Loucy (cell line): ENCODE results near the gene SPATA13.

Experiments
- H2AFZ ChIP-seq: fragments of 200-600 bp; sonication (generic); 2 replicates; pipeline ENCODE4 v1.6.0; 2016; ENCODE audit warnings: antibody characterized with exemption, mild to moderate bottlenecking, low read length, moderate library complexity
- H3F3A ChIP-seq: fragments of 200-600 bp; 2 replicates; pipeline ENCODE4 v1.6.0; 2016; ENCODE audit warnings: antibody characterized with exemption, low read depth, mild to moderate bottlenecking
- H3K27me3 ChIP-seq: fragments of 200-600 bp; sonication (generic); 2 replicates; pipeline ENCODE4 v1.6.1; 2014; ENCODE audit warnings: low read length, mild to moderate bottlenecking; ENCODE audit not compliant: insufficient read depth, poor library complexity, severe bottlenecking
- H3K36me3 ChIP-seq: fragments of 200-600 bp; sonication (generic); 2 replicates; pipeline ENCODE4 v1.6.1; 2016; ENCODE audit warnings: low read length; ENCODE audit not compliant: insufficient read depth
- H3K4me1 ChIP-seq: fragments of 200-600 bp; sonication (generic); 2 replicates; pipeline ENCODE4 v1.5.1; 2014; ENCODE audit warnings: low read length, mild to moderate bottlenecking; ENCODE audit not compliant: insufficient read depth, poor library complexity, severe bottlenecking
- H3K4me2 ChIP-seq: fragments of 200-600 bp; sonication (generic); 2 replicates; pipeline ENCODE4 v1.6.0; 2014; ENCODE audit warnings: antibody characterized with exemption, low read length, low read depth, mild to moderate bottlenecking; ENCODE audit not compliant: poor library complexity, severe bottlenecking
- H3K4me3 ChIP-seq: fragments of 200-600 bp; sonication (generic); 2 replicates; pipeline ENCODE4 v1.5.1; 2014; ENCODE audit warnings: low read length, mild to moderate bottlenecking, mixed read lengths; ENCODE audit not compliant: poor library complexity, severe bottlenecking
- H3K79me2 ChIP-seq: fragments of 200-600 bp; sonication (generic); 2 replicates; pipeline ENCODE4 v1.6.1; 2014; ENCODE audit warnings: low read length; ENCODE audit not compliant: insufficient read depth
- H3K9ac ChIP-seq: fragments of 200-600 bp; sonication (generic); 2 replicates; pipeline ENCODE4 v1.6.0; 2014; ENCODE audit warnings: mild to moderate bottlenecking, low read depth, low read length, moderate library complexity; ENCODE audit not compliant: poor library complexity, severe bottlenecking
- H3K9me2 ChIP-seq: fragments of 200-600 bp; sonication (generic); replicated peaks from 2 replicates; pipeline ENCODE4 v1.6.1; 2016; ENCODE audit warnings: low read depth, low read length, mixed read lengths
- H3K9me3 ChIP-seq: fragments of 200-600 bp; sonication (generic); 2 replicates; pipeline ENCODE4 v1.6.1; 2014; ENCODE audit warnings: mild to moderate bottlenecking, antibody characterized with exemption, low read length, low read depth; ENCODE audit not compliant: insufficient read depth
- H4K20me1 ChIP-seq: fragments of 200-600 bp; sonication (generic); 2 replicates; pipeline ENCODE4 v1.6.0; 2014; ENCODE audit warnings: antibody characterized with exemption, low read length, mild to moderate bottlenecking; ENCODE audit not compliant: insufficient read depth, poor library complexity, severe bottlenecking
- EZH2phosphoT487 ChIP-seq: fragments of 200-600 bp; IDR thresholded peaks from 2 replicates; pipeline ENCODE4 v1.6.1; 2018; ENCODE audit warnings: antibody characterized with exemption, mild to moderate bottlenecking, moderate library complexity, borderline replicate concordance
- TF ChIP-seq, protein P1 (sequence below): fragments of 200-600 bp; sonication (generic); conservative IDR thresholded peaks from 2 replicates; pipeline ENCODE4 v1.5.1; 2014; ENCODE audit warnings: mild to moderate bottlenecking, antibody characterized with exemption, low read length

Gene SPATA13

DNA sequence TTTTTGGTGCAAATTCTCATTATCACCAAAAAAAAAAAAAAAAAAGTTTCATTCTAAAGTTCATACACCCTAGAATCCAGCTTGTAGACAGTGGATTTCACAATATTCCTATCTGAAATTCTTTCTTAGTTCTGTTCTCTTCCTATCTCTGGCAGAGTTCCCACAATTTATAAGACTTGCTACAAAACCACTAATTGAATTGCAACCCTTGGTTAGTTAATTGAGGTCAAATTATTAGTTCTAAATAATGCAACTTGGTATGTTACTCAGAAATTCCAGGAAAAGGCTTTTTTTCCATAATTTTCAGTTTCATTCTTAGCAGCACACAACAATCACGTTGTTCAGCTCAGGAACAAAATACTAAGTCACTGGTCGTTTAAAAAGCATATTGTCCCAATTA is 58.5 kb downstream of the SPATA13 start:
- H3K9me3 ChIP-seq, result no peaks in the 10 kb centered on the region
- H3F3A ChIP-seq, result peaks cover 3% of the 10 kb centered on the region; the same call in 1 of the 2 replicates
- no peaks in the 10 kb centered on the region for H3K9me2 ChIP-seq
- H3K36me3 ChIP-seq, result peaks cover 11% of the 10 kb centered on the region; the same call in 1 of the 2 replicates
- peaks cover 41% of the 10 kb centered on the region for H3K4me1 ChIP-seq
- H2AFZ ChIP-seq, result no peak overlapping the region
- H3K79me2 ChIP-seq, result peaks cover 62% of the 10 kb centered on the region
- peaks cover 2% of the 10 kb centered on the region for H4K20me1 ChIP-seq
- no peak for TF ChIP-seq EZH2phosphoT487
- TF ChIP-seq, protein P1, sequence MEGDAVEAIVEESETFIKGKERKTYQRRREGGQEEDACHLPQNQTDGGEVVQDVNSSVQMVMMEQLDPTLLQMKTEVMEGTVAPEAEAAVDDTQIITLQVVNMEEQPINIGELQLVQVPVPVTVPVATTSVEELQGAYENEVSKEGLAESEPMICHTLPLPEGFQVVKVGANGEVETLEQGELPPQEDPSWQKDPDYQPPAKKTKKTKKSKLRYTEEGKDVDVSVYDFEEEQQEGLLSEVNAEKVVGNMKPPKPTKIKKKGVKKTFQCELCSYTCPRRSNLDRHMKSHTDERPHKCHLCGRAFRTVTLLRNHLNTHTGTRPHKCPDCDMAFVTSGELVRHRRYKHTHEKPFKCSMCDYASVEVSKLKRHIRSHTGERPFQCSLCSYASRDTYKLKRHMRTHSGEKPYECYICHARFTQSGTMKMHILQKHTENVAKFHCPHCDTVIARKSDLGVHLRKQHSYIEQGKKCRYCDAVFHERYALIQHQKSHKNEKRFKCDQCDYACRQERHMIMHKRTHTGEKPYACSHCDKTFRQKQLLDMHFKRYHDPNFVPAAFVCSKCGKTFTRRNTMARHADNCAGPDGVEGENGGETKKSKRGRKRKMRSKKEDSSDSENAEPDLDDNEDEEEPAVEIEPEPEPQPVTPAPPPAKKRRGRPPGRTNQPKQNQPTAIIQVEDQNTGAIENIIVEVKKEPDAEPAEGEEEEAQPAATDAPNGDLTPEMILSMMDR, result no peak
- H3K4me2 ChIP-seq, result no peak overlapping the region
- H3K9ac ChIP-seq, result no peak overlapping the region
- no peaks in the 10 kb centered on the region for H3K27me3 ChIP-seq
- no peak overlapping the region for H3K4me3 ChIP-seq

DNA sequence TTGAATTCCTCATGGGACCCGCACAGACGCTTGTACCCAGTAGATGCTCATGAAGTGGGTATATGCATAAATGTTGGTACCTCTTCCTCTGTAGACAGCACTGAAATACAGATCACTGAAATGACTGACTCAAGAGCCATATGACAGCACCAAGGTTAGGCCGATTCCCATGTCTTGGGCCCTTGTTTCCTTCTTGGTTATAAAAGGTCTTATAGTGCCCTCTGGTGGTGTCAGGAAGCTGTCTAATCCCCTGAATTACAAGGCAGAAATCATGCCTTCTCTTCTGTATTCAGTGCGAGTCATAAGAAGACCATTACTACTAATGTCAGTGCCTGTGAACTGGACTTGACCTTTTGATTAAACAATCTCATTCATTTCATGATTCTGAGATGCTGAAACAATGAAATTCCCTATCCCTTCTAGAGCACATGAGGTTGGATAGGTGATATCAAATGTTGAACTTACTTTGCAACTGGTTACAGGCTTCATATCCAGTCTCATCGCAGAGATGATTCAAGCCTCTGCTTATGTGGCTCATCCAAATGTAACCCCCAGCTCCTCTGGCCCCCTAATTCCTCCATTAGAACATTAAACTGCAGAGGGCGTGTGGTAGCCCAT is 59.7 kb downstream of the SPATA13 start:
- Histone ChIP-seq H3K9me2 (no peaks in the 10 kb centered on the region), H3K36me3 (peaks cover 23% of the 10 kb centered on the region; the same call in 1 of the 2 replicates), H3K4me3 (no peak overlapping the region)

DNA sequence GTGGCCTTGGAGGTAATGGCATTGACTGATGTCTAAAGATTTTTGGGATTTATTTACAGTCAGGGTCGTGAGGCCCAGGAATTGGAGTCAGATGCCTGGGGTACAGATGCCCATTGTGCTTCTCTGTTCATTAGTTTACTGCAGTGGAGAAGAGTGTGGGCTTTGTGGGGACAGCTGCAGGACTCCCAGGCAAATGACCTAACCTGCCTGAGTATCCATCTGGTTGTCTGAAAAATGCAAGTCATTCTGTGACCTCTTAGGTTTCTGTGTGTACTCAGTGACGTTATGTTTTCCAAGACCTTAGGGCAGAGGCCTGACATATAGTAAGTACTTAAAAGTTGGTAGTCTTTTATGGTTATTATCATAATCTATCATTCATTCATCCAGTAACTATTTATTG is 60.5 kb downstream of the SPATA13 start:
- peaks cover 46% of the 10 kb centered on the region for H3K79me2 ChIP-seq
- H3F3A ChIP-seq, result peaks cover 3% of the 10 kb centered on the region; the same call in 1 of the 2 replicates
- H4K20me1 ChIP-seq, result peaks cover 2% of the 10 kb centered on the region
- H3K4me1 ChIP-seq, result peaks cover 30% of the 10 kb centered on the region
- no peak overlapping the region for H2AFZ ChIP-seq
- TF ChIP-seq, protein P1, result no peak
- TF ChIP-seq EZH2phosphoT487, result no peak
- H3K4me2 ChIP-seq, result no peak overlapping the region
- no peak overlapping the region for H3K4me3 ChIP-seq
- no peaks in the 10 kb centered on the region for H3K27me3 ChIP-seq
- H3K9ac ChIP-seq, result no peak overlapping the region
- no peaks in the 10 kb centered on the region for H3K9me3 ChIP-seq
- H3K36me3 ChIP-seq, result peaks cover 31% of the 10 kb centered on the region; the same call in 1 of the 2 replicates
- no peaks in the 10 kb centered on the region for H3K9me2 ChIP-seq

More for the DNA sequence above, 59.7 kb downstream of the SPATA13 start:
- TF ChIP-seq, protein P1, result peak; percentile 88
- no peak for TF ChIP-seq EZH2phosphoT487
- Histone ChIP-seq H3K9ac (no peak overlapping the region), H3F3A (peaks cover 3% of the 10 kb centered on the region; the same call in 1 of the 2 replicates), H3K79me2 (peaks cover 51% of the 10 kb centered on the region), H3K27me3 (no peaks in the 10 kb centered on the region), H3K4me2 (no peak overlapping the region), H3K4me1 (peaks cover 33% of the 10 kb centered on the region), H2AFZ (no peak overlapping the region), H4K20me1 (peaks cover 2% of the 10 kb centered on the region), H3K9me3 (no peaks in the 10 kb centered on the region)
